SU-DHL-6 (cell line): ENCODE results near the gene FRMPD1.

Experiments used
- H2AFZ ChIP-seq: fragments of 200-600 bp; sonication (generic); 2 replicates; pipeline ENCODE4 v1.6.1; 2014; ENCODE audit warnings: low read depth, mild to moderate bottlenecking, moderate library complexity, mixed read lengths, antibody characterized with exemption, low read length; ENCODE audit not compliant: severe bottlenecking
- H3F3A ChIP-seq: fragments of 200-600 bp; shearing (Covaris generic); 2 replicates; pipeline ENCODE4 v1.6.0; 2016; ENCODE audit warnings: antibody characterized with exemption, mild to moderate bottlenecking; ENCODE audit not compliant: insufficient read depth
- H3K27ac ChIP-seq: fragments of 200-600 bp; sonication (generic); 2 replicates; pipeline ENCODE4 v1.5.1; 2016; ENCODE audit warnings: low read depth, mild to moderate bottlenecking, low read length, moderate library complexity, mixed read lengths
- H3K27me3 ChIP-seq: fragments of 200-600 bp; sonication (generic), shearing (Covaris generic); 2 replicates; pipeline ENCODE4 v1.6.0; 2014; ENCODE audit warnings: mild to moderate bottlenecking, low read length
- H3K36me3 ChIP-seq: fragments of 200-600 bp; sonication (generic); 2 replicates; pipeline ENCODE4 v1.6.1; 2014; ENCODE audit warnings: mild to moderate bottlenecking, low read length, mixed read lengths
- H3K4me2 ChIP-seq: fragments of 300-600, 200-600 bp; shearing (Covaris generic), sonication (generic); 2 replicates; pipeline ENCODE4 v1.6.0; 2014; ENCODE audit warnings: low read length, low read depth, mild to moderate bottlenecking; ENCODE audit not compliant: poor library complexity, severe bottlenecking
- H3K4me3 ChIP-seq: fragments of 200-600 bp; sonication (generic); 2 replicates; pipeline ENCODE4 v1.5.1; 2014; ENCODE audit warnings: antibody characterized with exemption, low read length, mild to moderate bottlenecking, mixed read lengths; ENCODE audit not compliant: insufficient read depth, poor library complexity, severe bottlenecking
- H3K79me2 ChIP-seq: fragments of 200-600 bp; sonication (generic); 2 replicates; pipeline ENCODE4 v1.6.1; 2014; ENCODE audit warnings: mild to moderate bottlenecking, low read length, moderate library complexity; ENCODE audit not compliant: insufficient read depth
- H3K9ac ChIP-seq: fragments of 200-600 bp; sonication (generic); 2 replicates; pipeline ENCODE4 v1.7.0; 2014; ENCODE audit warnings: mild to moderate bottlenecking, low read length
- H3K9me2 ChIP-seq: fragments of 200-600 bp; sonication (generic); replicated peaks from 2 replicates; pipeline ENCODE4 v1.6.1; 2014; ENCODE audit warnings: low read length; ENCODE audit not compliant: insufficient read depth
- H3K9me3 ChIP-seq: fragments of 200-600 bp; sonication (generic); 2 replicates; pipeline ENCODE4 v1.6.1; 2014; ENCODE audit warnings: low read length, mixed read lengths; ENCODE audit not compliant: insufficient read depth
- H4K20me1 ChIP-seq: fragments of 200-600 bp; sonication (generic); 2 replicates; pipeline ENCODE4 v1.6.1; 2014; ENCODE audit warnings: low read depth, mild to moderate bottlenecking, antibody characterized with exemption, low read length, moderate library complexity, mixed read lengths
- EZH2phosphoT487 ChIP-seq: fragments of 200-600 bp; sonication (generic), shearing (Covaris generic); conservative IDR thresholded peaks from 2 replicates; pipeline ENCODE4 v1.6.1; 2018; ENCODE audit warnings: mild to moderate bottlenecking, antibody characterized with exemption, low read length, moderate library complexity, mixed read lengths
- TF ChIP-seq, protein P1 (sequence below): fragments of 200-600 bp; sonication (generic); IDR thresholded peaks from one replicate; pipeline ENCODE4 v1.5.1; 2017; ENCODE audit warnings: antibody characterized with exemption, mild to moderate bottlenecking, low read length, moderate library complexity; ENCODE audit not compliant: insufficient read depth, poor library complexity, severe bottlenecking

The FRMPD1 gene

DNA sequence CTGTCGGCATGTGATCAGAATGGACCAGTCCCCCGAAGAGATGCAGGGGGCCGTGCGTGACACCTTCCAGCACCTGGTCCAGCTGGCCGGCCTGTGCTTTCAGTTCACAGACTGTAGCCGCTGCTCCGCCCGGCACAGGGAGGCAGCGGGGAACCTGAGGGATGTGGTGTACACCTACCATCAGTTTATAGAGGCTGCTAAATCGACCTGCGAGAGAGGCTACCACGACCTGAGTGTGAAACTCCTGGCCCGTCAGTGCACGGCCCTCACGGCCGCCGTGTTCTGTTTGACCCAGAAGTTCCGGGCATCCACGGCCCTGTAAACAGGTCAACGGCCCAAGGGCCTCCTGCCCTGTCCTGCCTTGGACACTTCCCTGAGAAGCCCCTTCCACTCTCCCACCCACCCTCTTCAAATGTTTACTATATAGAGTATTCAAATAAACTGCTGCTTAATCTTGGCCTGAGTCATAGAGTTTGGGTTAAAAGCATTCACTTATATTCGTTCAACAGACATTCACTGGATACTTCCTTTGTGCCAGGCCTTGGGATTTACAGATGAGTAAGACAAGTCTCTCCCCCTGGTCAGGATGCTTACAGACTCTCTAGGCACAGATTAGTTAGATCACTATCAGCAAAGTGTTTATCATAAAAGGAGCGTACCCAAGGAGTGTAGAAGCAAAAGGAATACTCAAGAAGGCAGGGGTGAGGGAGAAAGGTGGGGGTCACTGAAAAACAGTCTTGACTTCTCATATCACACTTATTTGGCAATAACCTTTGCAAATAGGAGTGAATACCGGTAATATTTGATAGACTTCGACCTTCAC is 95.9 kb downstream of the FRMPD1 start:
- no peaks in the 10 kb centered on the region for H3K9me2 ChIP-seq
- no peak overlapping the region for H2AFZ ChIP-seq
- H3F3A ChIP-seq = no peaks in the 10 kb centered on the region
- H3K36me3 ChIP-seq = no peaks in the 10 kb centered on the region
- no peaks in the 10 kb centered on the region for H3K9me3 ChIP-seq
- no peak overlapping the region for H3K9ac ChIP-seq
- no peak for TF ChIP-seq EZH2phosphoT487
- TF ChIP-seq, protein P1, sequence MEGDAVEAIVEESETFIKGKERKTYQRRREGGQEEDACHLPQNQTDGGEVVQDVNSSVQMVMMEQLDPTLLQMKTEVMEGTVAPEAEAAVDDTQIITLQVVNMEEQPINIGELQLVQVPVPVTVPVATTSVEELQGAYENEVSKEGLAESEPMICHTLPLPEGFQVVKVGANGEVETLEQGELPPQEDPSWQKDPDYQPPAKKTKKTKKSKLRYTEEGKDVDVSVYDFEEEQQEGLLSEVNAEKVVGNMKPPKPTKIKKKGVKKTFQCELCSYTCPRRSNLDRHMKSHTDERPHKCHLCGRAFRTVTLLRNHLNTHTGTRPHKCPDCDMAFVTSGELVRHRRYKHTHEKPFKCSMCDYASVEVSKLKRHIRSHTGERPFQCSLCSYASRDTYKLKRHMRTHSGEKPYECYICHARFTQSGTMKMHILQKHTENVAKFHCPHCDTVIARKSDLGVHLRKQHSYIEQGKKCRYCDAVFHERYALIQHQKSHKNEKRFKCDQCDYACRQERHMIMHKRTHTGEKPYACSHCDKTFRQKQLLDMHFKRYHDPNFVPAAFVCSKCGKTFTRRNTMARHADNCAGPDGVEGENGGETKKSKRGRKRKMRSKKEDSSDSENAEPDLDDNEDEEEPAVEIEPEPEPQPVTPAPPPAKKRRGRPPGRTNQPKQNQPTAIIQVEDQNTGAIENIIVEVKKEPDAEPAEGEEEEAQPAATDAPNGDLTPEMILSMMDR = no peak
- no peaks in the 10 kb centered on the region for H4K20me1 ChIP-seq
- H3K27ac ChIP-seq = no peak overlapping the region
- no peaks in the 10 kb centered on the region for H3K79me2 ChIP-seq
- H3K4me2 ChIP-seq = no peak overlapping the region
- H3K4me3 ChIP-seq = no peak overlapping the region
- H3K27me3 ChIP-seq = no peaks in the 10 kb centered on the region

DNA sequence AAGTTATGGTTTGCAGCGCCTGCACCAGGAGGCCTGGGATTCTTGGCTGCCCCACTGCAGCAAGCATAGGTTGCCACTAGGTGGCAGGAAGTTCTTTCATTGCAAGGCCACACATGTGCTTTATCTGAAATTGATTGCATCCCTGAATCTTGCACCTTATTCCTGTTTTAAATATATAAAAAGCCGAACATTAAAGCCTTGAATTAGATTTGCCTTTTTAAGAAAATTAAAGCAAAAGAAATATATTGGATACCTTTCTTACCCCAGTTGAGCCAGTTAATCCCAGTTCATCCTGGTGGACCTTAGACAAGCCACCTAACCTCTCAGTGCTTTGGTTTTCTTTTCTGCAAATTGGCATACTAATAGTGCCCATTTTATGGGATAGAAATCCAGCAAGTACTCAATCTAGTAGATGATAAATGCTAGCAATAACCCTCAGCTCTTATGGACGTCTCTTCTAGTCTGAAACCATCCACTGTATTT is 96.6 kb downstream of the FRMPD1 start:
- H3K4me2 ChIP-seq = no peak overlapping the region
- H3K27ac ChIP-seq = no peak overlapping the region

DNA sequence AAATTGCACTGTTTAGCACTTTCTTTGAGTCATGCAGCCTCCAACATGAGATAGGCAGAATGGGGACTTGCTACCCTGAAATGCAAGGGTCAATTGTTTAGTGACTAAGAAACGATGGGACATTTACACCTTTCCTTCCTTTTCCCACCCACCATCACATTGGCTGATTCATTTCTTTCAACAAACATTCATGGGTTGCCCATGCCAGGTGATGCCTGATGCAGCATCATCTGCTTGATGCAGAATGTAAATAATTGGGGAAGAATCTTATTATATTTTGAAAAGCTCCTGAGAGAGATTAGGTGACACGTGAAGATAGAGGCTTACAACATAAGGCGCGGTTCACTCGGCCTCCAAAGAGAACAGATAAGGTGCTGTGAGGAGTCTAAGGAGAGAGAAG is 98.4 kb downstream of the FRMPD1 start:
- H3F3A ChIP-seq = no peaks in the 10 kb centered on the region
- H3K27ac ChIP-seq = no peak overlapping the region
- no peaks in the 10 kb centered on the region for H4K20me1 ChIP-seq
- TF ChIP-seq, protein P1 = no peak
- no peak for TF ChIP-seq EZH2phosphoT487
- no peak overlapping the region for H3K4me2 ChIP-seq
- H3K79me2 ChIP-seq = no peaks in the 10 kb centered on the region; the same call in 1 of the 2 replicates
- H3K27me3 ChIP-seq = no peaks in the 10 kb centered on the region
- H3K9me2 ChIP-seq = no peaks in the 10 kb centered on the region
- H2AFZ ChIP-seq = no peak overlapping the region
- no peaks in the 10 kb centered on the region for H3K9me3 ChIP-seq
- H3K4me3 ChIP-seq = no peak overlapping the region
- no peaks in the 10 kb centered on the region for H3K36me3 ChIP-seq
- no peak overlapping the region for H3K9ac ChIP-seq

More for the DNA sequence above, 96.6 kb downstream of the FRMPD1 start:
- TF ChIP-seq EZH2phosphoT487 = no peak
- TF ChIP-seq, protein P1 = peak; percentile 92
- Histone ChIP-seq H3K79me2 (no peaks in the 10 kb centered on the region), H3K36me3 (no peaks in the 10 kb centered on the region), H4K20me1 (no peaks in the 10 kb centered on the region), H3K9ac (no peak overlapping the region), H3K9me2 (no peaks in the 10 kb centered on the region), H3K9me3 (no peaks in the 10 kb centered on the region), H2AFZ (peak overlapping the region; percentile 31), H3F3A (no peaks in the 10 kb centered on the region), H3K4me3 (no peak overlapping the region), H3K27me3 (no peaks in the 10 kb centered on the region)
